GM06990 (cell line): ENCODE data around the gene OR2AG2.
"Not testable (repeated sequence)": the region's sequence is repeated elsewhere in the genome, so short reads cannot be mapped to it uniquely, and the experiment has no call there.

Experiments
- DNase-seq: peaks from one replicate; pipeline ENCODE4 v3.0.0-alpha.2; 2011; ENCODE audit not compliant: insufficient read length; ENCODE audit errors: extremely low read depth
- H3K27me3 ChIP-seq: replicated peaks from 2 replicates; pipeline ENCODE4 v1.6.0; 2011; ENCODE audit warnings: low read length; ENCODE audit not compliant: control insufficient read depth, insufficient read depth
- H3K36me3 ChIP-seq: 2 replicates; pipeline ENCODE4 v1.5.1; 2011; ENCODE audit warnings: low read length; ENCODE audit not compliant: control insufficient read depth, insufficient read depth
- H3K4me3 ChIP-seq: replicated peaks from 2 replicates; pipeline ENCODE4 v1.5.1; 2011; ENCODE audit warnings: low read depth, mild to moderate bottlenecking, control low read depth, low read length
- TF ChIP-seq, protein P1 (sequence below): IDR thresholded peaks from 2 replicates; pipeline ENCODE4 v1.5.1; 2011; ENCODE audit warnings: low read length, control low read depth, mild to moderate bottlenecking, inconsistent platforms; ENCODE audit not compliant: insufficient read depth, poor library complexity, severe bottlenecking

The OR2AG2 gene, protein sequence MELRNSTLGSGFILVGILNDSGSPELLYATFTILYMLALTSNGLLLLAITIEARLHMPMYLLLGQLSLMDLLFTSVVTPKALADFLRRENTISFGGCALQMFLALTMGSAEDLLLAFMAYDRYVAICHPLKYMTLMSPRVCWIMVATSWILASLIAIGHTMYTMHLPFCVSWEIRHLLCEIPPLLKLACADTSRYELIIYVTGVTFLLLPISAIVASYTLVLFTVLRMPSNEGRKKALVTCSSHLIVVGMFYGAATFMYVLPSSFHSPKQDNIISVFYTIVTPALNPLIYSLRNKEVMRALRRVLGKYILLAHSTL

DNA sequence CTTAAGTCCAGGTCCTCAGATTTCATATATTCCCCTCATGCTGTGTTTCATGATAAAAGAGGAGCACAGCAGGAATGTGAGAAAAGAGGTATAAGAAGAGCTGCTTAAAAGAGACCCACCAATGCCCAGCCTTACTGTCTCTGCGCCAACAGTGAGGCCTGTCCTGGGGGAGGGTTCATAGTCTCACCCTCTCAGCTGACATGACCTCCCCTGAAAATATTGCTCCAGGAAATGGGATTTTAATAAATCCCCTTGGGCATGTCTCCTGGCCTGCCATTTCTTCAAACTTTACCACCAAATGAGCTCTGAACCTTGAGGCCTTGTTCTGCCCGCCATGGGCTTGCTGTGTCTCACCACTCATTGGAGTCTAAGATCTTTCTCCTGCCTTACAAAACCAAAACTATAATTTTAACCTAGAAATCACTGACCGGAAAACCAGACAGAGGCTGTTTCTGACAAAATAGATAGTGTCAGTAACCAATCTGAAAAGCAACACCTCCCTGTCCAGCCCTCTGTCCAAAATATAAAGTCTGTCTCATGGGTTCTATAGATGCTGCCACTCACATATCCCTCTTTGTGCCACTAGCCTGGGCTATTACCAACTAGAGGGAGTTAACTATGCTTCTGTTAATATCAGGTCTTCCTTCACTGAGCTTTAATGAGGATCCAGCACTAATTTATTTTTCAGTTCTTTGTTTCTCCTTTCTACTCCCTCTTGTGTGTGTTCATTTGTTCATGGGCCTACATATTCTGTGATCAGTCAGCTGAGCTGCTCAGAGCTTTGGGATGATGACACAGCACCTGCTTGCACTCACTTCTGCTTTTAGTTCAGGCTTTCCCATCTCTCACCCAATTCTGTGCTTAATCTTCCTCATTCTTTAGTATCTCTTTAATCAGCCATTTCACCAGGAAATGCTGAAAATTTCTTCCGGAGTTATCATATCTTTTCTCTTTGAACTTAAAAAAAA, at the start of gene OR2AG2:
Gene OR2AG2 (minus strand): TSS at position 51 of the 968 bp plus-strand sequence. CDS start 3,019 bp downstream, outside the sequence.
- Histone ChIP-seq H3K4me3 (no peak within 1 kb of the TSS), H3K36me3 (no peaks in the 10 kb centered on the region), H3K27me3 (no peaks in the 10 kb centered on the region)
- TF ChIP-seq, protein P1, sequence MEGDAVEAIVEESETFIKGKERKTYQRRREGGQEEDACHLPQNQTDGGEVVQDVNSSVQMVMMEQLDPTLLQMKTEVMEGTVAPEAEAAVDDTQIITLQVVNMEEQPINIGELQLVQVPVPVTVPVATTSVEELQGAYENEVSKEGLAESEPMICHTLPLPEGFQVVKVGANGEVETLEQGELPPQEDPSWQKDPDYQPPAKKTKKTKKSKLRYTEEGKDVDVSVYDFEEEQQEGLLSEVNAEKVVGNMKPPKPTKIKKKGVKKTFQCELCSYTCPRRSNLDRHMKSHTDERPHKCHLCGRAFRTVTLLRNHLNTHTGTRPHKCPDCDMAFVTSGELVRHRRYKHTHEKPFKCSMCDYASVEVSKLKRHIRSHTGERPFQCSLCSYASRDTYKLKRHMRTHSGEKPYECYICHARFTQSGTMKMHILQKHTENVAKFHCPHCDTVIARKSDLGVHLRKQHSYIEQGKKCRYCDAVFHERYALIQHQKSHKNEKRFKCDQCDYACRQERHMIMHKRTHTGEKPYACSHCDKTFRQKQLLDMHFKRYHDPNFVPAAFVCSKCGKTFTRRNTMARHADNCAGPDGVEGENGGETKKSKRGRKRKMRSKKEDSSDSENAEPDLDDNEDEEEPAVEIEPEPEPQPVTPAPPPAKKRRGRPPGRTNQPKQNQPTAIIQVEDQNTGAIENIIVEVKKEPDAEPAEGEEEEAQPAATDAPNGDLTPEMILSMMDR = no peak
- DNase-seq = peak; percentile 31

DNA sequence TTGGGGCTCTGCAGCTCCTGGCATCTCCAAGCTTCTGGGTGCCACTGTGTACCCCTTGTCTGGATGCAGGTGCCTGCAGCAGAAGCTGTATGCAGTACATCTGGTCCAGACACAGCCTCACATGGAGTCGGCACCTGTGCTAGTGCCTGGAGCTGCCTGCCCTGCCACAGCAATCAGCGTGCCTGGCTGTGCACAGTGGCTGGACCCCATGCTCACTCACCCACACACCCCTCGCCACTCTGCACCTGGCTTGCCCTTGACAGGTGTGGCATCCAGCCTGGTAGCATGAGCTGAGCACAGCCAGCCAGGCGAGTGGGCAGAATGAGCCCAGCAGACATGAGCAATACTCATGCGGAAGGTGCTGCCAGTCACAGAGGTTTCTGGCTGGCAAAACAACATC, 47.2 kb upstream of the OR2AG2 start:
- Histone ChIP-seq H3K36me3 (no peaks in the 10 kb centered on the region), H3K27me3 (no peaks in the 10 kb centered on the region), H3K4me3 (no peak overlapping the region)
- no peak for DNase-seq
- TF ChIP-seq, protein P1 = no peak

DNA sequence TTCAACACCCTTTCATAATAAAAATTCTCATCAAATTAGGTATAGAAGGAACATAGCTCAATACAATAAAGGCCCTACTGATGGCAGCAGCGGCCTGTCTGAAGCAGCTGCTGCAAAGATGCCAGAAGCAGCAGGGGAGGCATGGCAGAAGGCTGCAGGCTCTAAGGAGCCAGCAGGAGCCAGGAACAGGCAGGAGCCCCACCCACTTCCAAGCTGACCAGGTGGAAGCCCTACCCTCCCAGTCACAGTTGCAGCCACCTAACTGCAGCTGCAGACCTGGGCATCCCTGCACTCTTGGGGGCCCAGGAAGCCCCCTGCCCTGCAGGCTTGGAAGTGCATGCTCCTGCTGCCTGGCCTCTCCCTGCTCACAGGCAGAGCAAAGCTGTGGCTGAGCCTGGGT, 45.9 kb upstream of the OR2AG2 start:
- no peak overlapping the region for H3K4me3 ChIP-seq
- H3K27me3 ChIP-seq = no peaks in the 10 kb centered on the region
- DNase-seq = no peak
- no peaks in the 10 kb centered on the region for H3K36me3 ChIP-seq
- TF ChIP-seq, protein P1 = no peak

DNA sequence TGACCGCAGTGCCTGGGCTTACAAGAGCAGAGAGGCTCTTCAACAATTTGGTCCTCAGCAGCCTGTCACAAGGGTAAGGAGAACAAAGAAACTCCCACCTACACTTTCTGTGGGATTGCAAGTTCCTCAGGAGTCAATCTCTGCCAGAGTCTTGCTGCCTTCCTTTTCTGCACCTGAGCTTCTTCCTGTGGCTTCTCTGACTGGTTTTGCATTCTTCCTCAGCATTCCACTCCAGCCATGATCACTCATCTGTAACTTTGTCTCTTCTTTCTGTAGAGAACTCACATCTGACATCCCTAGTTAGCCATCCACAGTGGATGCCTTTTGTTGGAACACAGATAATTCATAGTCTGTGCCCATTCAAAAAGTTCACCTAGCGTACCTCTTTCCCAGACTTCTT, 41.9 kb upstream of the OR2AG2 start:
- no peak for DNase-seq
- no peak overlapping the region for H3K4me3 ChIP-seq
- H3K36me3 ChIP-seq = no peaks in the 10 kb centered on the region
- H3K27me3 ChIP-seq = no peaks in the 10 kb centered on the region
- TF ChIP-seq, protein P1 = no peak

DNA sequence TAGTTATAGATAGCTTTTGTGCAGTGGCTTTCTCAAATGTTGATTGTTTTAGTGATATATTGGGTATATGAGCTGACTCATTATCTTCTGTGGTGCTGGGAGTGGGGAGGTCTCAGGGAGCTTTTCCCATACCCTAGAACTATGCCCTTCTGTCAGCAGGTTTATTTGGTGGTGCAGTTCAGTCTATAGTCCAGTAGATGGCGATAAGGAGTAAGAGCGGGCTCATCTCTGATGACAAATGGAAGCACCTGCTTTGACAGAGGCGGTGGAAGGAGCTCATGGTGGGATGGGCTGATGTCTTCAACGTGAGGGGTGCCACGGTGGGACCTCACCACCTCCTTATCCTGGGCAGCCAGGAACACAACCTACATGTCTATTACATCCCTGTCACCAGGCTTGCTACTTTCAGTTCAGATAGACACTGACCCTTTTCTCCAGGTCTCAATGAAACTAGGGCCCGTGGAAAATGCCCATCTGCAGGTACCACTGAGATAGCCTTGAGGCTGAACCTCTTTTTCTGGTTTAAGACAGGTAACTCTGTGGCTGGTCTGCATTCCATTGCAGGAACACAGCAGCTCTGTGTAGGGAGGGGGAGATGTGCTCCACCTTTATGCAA, 40.7 kb upstream of the OR2AG2 start:
- TF ChIP-seq, protein P1 = peak; percentile 91
- Histone ChIP-seq H3K36me3 (no peaks in the 10 kb centered on the region), H3K27me3 (no peaks in the 10 kb centered on the region), H3K4me3 (no peak overlapping the region)
- peak; percentile 17 for DNase-seq

DNA sequence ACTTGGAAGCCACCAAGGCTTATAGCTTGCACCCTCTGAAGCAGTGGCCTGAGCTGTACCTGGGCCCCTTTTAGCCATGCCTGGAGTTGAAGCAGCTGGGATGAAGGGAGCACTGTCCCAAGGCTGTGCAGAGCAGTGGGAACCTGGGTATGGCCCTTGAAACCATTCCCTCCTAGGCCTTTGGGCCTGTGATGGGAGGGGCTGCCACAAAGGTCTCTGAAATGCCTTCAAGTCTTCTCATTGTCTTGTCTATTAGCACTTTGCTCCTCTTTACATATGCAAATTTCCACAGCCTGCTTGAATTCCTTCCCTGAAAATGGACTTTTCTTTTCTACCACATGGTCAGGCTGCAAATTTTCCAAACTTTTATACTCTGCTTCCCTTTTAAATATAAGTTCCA, 29.3 kb upstream of the OR2AG2 start:
- not testable (repeated sequence) for H3K36me3 ChIP-seq, H3K4me3 ChIP-seq, DNase-seq

More for the DNA sequence above, 29.3 kb upstream of the OR2AG2 start:
- H3K27me3 ChIP-seq = not testable (repeated sequence)
